GM12864 (cell line): ENCODE measurements around the gene CHRDL2.
A peak's percentile ranks its signal among the peaks of the same experiment; 100 is the strongest.

Experiments used
- DNase-seq: peaks from one replicate; pipeline ENCODE4 v3.0.0-alpha.2; 2011; ENCODE audit warnings: low read depth
- H3K4me3 ChIP-seq: 2 replicates; pipeline ENCODE4 v1.5.1; 2011; ENCODE audit warnings: mild to moderate bottlenecking, low read depth, low read length, control low read depth
- TF ChIP-seq, protein P1 (sequence below): IDR thresholded peaks from 2 replicates; pipeline ENCODE4 v1.5.1; 2011; ENCODE audit warnings: low read depth, mild to moderate bottlenecking, moderate library complexity, low read length, control low read depth, inconsistent platforms; ENCODE audit errors: missing control alignments

Gene CHRDL2

DNA sequence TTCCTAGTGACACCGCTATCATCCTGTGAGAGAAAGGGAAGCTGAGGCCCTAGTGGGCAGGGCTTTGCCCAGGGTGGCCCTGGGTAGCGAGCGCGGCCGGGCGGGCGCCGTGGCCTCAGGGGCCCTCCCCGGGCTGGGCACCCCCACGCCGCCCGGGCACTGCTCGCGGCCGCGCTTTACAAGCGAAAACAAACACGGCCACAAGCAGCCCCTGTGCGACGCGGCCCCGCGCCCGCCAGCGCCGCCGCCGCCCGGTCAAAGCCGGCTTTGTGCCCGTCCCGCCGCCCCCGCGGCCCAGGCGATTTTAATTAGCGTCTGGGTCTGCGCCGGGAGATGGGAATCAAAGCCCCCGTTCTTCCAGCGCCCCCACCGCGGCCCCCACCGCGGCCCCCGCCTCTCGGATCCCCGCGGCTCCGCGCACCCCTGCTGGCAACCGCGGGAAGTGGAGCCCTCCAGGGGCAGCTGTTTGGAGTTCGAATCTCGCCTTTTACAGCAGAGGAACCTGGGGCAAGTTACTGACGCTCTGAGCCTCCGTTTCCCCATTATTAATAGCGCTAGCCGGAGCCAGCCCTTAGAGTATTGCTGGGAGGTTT, 47.9 kb downstream of the CHRDL2 start:
- DNase-seq: no peak
- TF ChIP-seq, protein P1, sequence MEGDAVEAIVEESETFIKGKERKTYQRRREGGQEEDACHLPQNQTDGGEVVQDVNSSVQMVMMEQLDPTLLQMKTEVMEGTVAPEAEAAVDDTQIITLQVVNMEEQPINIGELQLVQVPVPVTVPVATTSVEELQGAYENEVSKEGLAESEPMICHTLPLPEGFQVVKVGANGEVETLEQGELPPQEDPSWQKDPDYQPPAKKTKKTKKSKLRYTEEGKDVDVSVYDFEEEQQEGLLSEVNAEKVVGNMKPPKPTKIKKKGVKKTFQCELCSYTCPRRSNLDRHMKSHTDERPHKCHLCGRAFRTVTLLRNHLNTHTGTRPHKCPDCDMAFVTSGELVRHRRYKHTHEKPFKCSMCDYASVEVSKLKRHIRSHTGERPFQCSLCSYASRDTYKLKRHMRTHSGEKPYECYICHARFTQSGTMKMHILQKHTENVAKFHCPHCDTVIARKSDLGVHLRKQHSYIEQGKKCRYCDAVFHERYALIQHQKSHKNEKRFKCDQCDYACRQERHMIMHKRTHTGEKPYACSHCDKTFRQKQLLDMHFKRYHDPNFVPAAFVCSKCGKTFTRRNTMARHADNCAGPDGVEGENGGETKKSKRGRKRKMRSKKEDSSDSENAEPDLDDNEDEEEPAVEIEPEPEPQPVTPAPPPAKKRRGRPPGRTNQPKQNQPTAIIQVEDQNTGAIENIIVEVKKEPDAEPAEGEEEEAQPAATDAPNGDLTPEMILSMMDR: peak; percentile 41

DNA sequence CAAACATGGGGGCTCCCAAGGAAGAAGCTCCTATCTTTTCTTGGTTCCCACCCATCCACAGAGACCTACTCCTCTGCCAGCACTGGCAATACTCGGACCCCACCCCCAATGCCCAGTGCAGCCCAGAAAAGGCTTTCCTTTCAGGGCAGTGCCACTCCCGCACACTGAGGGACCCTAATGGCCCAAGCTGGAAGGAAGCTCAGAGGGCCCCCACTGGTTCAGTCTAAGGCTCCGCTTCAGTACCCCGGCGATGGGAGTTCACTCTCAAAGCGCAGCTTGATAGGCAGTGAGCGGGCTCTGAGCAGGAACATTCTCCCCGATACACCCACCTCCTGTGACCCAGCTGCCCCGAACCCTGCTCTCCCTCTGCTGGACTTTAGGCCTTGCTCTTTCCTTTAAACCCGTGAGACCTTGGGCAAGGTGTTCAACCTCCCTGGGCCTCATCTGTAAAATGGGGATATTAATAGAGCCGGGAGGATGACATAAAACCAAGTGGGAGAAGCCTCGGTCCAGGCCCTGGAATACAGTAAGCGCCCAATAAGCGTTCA, 48.4 kb downstream of the CHRDL2 start:
- TF ChIP-seq, protein P1: no peak
- DNase-seq: no peak
- no peak overlapping the region for H3K4me3 ChIP-seq

More for the DNA sequence above, 47.9 kb downstream of the CHRDL2 start:
- no peak overlapping the region for H3K4me3 ChIP-seq

DNA sequence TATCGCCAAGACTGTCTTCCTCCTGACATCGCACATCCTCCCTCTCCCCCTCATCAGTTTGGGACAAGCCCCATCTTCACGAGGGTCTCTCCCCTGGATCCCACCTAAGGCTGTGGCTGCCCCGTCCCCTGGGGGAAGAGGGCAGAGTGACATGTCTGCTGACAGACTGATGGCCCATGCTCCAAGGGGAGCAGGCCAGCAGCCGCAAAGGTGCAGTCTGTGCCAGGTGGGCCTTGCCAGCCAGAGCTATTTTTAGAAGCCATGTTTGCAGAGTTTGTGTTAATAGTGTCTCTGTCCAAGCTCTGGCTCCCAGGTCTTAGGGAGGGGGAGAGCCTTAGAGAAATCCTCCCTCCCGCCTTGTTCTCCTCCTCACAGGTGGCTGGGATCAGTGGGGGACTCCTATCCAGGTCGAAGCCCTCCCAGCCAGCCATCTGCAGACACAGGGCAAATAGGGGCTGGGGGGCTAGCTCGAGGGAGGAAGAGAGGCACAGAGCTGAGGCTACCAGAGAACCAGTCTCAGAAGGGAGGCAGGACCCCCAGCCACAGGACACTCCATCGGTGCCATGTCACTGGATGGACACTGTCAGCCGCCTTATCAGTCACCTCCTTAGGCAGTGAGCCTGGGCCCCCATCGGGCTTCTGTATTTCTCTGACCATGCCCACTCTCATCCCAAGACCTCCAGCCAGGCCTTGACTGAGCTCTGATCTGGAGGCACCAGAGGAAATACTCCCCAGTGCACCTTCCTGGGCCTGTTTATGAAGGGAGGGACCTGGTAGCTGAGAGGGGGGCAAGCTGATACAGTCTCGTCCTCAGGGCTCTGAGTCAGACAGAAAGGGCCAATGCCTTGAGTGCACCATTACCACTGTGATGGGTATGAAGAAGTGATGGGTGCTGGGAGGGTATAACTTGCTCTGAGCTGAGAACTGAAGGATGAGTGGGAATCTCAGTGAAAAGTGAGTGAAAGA, 49.3 kb downstream of the CHRDL2 start:
- TF ChIP-seq, protein P1: no peak
- DNase-seq: no peak

DNA sequence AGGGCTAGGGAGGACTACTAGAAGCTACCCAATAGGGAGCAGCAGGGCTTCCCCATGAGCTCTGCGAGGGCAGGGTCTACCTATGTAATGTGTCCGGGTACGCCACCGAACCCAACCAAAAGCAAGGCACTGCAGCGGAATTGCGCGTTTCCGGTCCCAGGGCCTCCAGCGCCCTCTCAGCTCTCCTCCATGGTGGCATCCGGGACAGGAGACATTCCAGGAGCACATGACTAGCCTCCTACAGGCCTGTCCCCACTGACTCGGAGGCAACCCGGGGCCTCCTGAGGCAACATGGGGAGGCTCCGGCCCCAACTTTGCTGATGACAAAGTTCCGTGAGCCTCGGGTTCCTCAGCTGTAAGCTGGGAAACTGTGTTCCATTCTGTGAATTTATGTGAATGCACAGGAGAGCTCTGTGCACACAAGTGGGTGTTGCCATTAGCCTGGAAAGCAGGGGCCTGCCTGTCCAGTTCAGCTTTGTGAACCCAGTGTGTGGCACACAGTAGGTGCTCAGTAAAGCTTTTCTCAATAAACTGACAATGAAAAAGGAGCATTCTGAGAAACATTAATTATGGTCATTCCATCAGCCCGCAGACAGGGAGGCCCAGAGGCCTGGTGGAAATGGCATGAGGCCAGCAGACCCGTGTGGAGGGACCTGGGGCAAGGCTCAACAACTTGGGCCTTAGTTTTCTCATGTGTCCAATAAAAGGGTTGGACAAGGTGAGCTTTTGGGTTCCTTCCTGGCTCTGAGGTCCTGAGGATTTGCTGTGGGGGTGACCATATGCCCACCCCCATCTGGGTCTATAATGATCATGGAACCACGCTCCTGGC, 50.3 kb downstream of the CHRDL2 start:
- no peak for DNase-seq
- TF ChIP-seq, protein P1: no peak
- H3K4me3 ChIP-seq: no peak overlapping the region

More for the DNA sequence above, 49.3 kb downstream of the CHRDL2 start:
- H3K4me3 ChIP-seq: no peak overlapping the region

DNA sequence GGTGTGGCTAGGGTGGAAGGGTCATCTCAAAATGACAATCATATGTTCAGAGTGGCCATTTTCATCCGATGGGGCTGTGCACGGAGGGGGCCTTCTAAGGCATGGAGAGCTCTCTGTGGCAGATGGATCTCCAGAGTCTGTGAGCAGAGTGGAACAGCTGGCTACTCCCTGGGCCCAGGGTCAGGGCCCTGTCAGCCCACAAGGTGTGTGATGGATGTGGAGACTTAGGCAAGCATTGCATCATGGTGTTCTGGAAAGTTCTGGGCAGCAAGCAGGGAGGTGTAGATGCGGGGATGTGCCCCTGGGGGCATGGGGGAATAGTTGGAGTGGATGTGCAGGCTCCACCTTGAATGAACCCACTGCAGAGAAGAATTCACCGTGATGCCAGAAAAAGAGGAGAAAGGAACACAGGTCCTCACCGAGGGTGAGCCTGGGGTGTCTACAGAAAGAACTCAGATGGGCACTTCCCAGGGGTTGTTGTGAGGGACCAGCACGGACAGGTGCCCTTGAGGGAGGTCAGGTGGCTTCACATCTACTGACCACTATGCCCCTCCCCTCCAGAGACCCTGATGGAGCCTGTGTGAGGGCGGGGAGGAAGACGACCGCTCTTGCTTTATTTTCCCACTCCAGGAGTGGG, 51.1 kb downstream of the CHRDL2 start:
- TF ChIP-seq, protein P1: no peak
- no peak for DNase-seq
- H3K4me3 ChIP-seq: no peak overlapping the region

DNA sequence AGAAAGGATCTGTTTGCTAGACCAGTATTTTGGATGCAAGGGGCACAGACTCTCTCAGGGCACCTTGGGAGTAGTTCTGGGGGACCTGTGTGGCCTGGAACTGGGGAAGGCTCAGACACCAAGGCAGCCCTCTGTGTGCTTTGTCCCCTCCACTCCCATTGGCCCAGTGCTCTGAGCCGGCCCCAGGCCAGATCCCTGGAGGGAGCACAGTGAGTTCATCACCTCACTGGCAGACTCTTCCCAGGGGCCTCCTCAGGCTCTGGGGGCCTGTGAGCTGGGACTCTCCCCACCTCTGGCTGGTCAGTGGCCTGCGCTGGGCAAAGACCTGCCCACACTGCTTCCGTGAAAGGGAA, 51.7 kb downstream of the CHRDL2 start:
- H3K4me3 ChIP-seq: no peak overlapping the region
- no peak for DNase-seq

More for the DNA sequence above, 51.7 kb downstream of the CHRDL2 start:
- TF ChIP-seq, protein P1: no peak
